ENCODE results near the gene HEPACAM. TPM values are rescaled to one million over a fixed set of nuclear protein-coding genes. Genes with fewer than 3 reads are reported as not detected.

HEPACAM gene
- total RNA-seq, 4 donors from 2014 or later: 0.42 to 2.1 (median 1.1) TPM

GRCh38 chr11:124938206-124938765 is 2.4 kb upstream of the HEPACAM start:
- H3K4me1 ChIP-seq: no peaks in the 10 kb centered on the region
- H3K27ac ChIP-seq (replicated peaks in 1 of 4): no peak overlapping the region
- peaks cover 0 to 19% (median 0%) of the 10 kb centered on the region in 4 donors for H3K27me3 ChIP-seq
- no peak overlapping the region for H3K4me3 ChIP-seq
- H3K36me3 ChIP-seq: no peaks in the 10 kb centered on the region
- no peaks in the 10 kb centered on the region for H3K9me3 ChIP-seq
- no peak for DNase-seq (ENCODE audit: extremely low spot score)
- intact Hi-C loops (cut with DNase I): no loop called here
- TF ChIP-seq POLR2A (IDR thresholded peaks at IDR 0.05; ENCODE audit: low read depth): no peak
- WGBS: 74% methylated on average over 6 of the region's 6 CpGs

- Histone ChIP-seq H3K27me3 (peaks cover 0 to 19% (median 0%) of the 10 kb centered on the region in 4 donors), H3K4me1 (no peaks in the 10 kb centered on the region), H3K27ac (replicated peaks in 1 of 4) (no peak overlapping the region), H3K9me3 (no peaks in the 10 kb centered on the region), H3K36me3 (no peaks in the 10 kb centered on the region), H3K4me3 (no peak overlapping the region)
- 81% methylated on average over 3 of the region's 3 CpGs for WGBS
- intact Hi-C loops (cut with DNase I): no loop called here
- no peak for TF ChIP-seq EP300 (IDR thresholded peaks at IDR 0.05)
- no peak for TF ChIP-seq CTCF (IDR thresholded peaks at IDR 0.05)
- TF ChIP-seq POLR2AphosphoS5 (IDR thresholded peaks at IDR 0.05): no peak
- no peak for TF ChIP-seq POLR2A (IDR thresholded peaks at IDR 0.05; ENCODE audit: low read depth)
- no peak for DNase-seq (ENCODE audit: extremely low spot score)
These were observed 1.6 kb upstream of the HEPACAM start for GRCh38 chr11:124937336-124937935.

DNA sequence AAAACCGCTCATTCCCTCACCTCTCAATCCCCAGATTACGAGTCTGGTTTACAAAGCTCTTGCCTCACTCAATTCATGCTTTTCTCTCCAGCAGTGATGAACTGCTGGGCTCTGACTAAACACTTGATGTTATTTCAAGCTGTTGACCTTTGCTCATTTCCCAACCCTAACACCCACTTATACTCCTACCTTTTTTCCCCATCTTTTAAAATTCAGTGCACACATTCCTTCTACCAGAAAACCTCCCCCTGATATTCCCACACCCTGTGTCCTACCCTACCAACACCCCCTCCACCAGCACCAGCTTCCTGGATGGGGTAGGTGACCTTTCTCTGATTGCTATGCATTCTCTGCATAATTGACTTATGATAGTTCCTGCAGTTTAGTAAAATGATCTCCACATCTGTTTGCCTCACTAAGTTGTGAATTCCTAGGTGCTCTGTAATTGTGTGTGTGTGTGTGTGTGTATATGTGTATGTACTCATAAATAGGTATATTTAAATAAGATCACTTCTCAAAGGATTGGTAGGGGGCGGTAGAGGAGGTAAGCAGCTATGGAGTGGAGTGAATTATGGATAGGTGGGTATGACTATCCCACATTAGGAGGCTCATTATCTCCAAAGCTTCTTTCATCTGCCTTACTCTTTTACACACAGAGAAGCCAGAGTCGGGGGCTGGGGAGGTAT is 842 bp downstream of the HEPACAM start:
- no peak overlapping the region for H3K27ac ChIP-seq (replicated peaks in 1 of 4)
- no peak overlapping the region for H3K4me3 ChIP-seq
- no peaks in the 10 kb centered on the region for H3K9me3 ChIP-seq
- peak; percentile 21 for DNase-seq (ENCODE audit: extremely low spot score)
- intact Hi-C loops (cut with DNase I): no loop called here
- TF ChIP-seq POLR2AphosphoS5 (IDR thresholded peaks at IDR 0.05): no peak
- no peak for TF ChIP-seq CTCF (IDR thresholded peaks at IDR 0.05)
- no peak for TF ChIP-seq POLR2A (IDR thresholded peaks at IDR 0.05; ENCODE audit: low read depth)
- no peak for TF ChIP-seq EP300 (IDR thresholded peaks at IDR 0.05)
- 60% methylated on average over 4 of the region's 4 CpGs for WGBS
- no peaks in the 10 kb centered on the region for H3K36me3 ChIP-seq
- H3K4me1 ChIP-seq: no peaks in the 10 kb centered on the region
- peaks cover 0 to 19% (median 0%) of the 10 kb centered on the region in 4 donors for H3K27me3 ChIP-seq

DNA sequence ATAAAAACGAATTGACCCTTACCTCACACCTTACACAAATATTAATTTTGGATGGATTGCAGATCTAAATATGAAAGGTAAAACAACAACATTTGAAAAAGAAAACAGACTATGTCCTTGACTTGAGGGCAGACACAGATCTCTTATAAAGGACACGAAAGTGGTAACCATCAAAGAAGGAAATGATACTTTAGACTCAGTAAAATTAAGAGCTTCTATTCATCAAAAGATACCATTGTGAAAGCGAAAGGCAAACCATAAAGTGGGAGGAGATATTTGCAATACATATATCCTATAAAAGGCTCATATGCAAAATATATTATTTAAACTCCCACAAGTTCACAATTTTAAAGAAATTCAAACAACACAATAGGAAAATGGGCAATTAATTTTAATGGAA is 5.0 kb downstream of the HEPACAM start:
- no peaks in the 10 kb centered on the region for H3K4me1 ChIP-seq
- no peak overlapping the region for H3K4me3 ChIP-seq
- H3K27ac ChIP-seq (replicated peaks in 1 of 4): no peak overlapping the region
- peaks cover 0 to 14% (median 0%) of the 10 kb centered on the region in 4 donors for H3K27me3 ChIP-seq
- intact Hi-C loops (cut with DNase I): no loop called here
- 74% methylated on average over 3 of the region's 3 CpGs for WGBS
- TF ChIP-seq EP300 (IDR thresholded peaks at IDR 0.05) (no peak), POLR2A (IDR thresholded peaks at IDR 0.05; ENCODE audit: low read depth) (no peak), POLR2AphosphoS5 (IDR thresholded peaks at IDR 0.05) (no peak)
- no peak for DNase-seq (ENCODE audit: extremely low spot score)
- H3K36me3 ChIP-seq: no peaks in the 10 kb centered on the region
- H3K9me3 ChIP-seq: no peaks in the 10 kb centered on the region

GRCh38 chr11:124928942-124929665 is 6.7 kb downstream of the HEPACAM start:
- no peaks in the 10 kb centered on the region for H3K36me3 ChIP-seq
- H3K9me3 ChIP-seq: no peaks in the 10 kb centered on the region
- no peak overlapping the region for H3K4me3 ChIP-seq
- 39% methylated on average over 4 of the region's 4 CpGs for WGBS
- no peak overlapping the region for H3K27ac ChIP-seq (replicated peaks in 1 of 4)
- no peaks in the 10 kb centered on the region for H3K4me1 ChIP-seq
- TF ChIP-seq CTCF (IDR thresholded peaks at IDR 0.05): no peak
- TF ChIP-seq POLR2A (IDR thresholded peaks at IDR 0.05; ENCODE audit: low read depth): no peak
- TF ChIP-seq POLR2AphosphoS5 (IDR thresholded peaks at IDR 0.05): no peak
- TF ChIP-seq EP300 (IDR thresholded peaks at IDR 0.05): no peak
- no peaks in the 10 kb centered on the region for H3K27me3 ChIP-seq
- intact Hi-C loops (cut with DNase I): no loop called here
- no peak for DNase-seq (ENCODE audit: extremely low spot score)
